HepG2 (cell line): ENCODE data around the gene KDM8. TPM values are rescaled to one million over a fixed set of nuclear protein-coding genes. Genes with fewer than 3 reads are reported as not detected.

Source experiments
- ATM ChIP-seq: fragments of 450-650 bp; IDR thresholded peaks from 2 replicates; pipeline ENCODE4 v1.7.1; 2017; ENCODE audit warnings: mild to moderate bottlenecking, borderline replicate concordance
- CBX2 ChIP-seq, 2 experiments: fragments of 200-600 bp in 1 of 2; sonication (generic); formaldehyde crosslinking in 1 of 2; IDR thresholded peaks; 2 replicates each; pipeline versions ENCODE4 v1.7.0 to v1.8.1; 2018 to 2022; ENCODE audit warnings: low read depth in 2 of 2, low read length in 1 of 2, mild to moderate bottlenecking in 1 of 2, missing genetic modification reagents in 1 of 2
- ELF1 ChIP-seq: sonication (generic); formaldehyde crosslinking; IDR thresholded peaks from 2 replicates; pipeline ENCODE4 v1.4.0; 2020; ENCODE audit warnings: missing genetic modification reagents
- EZH2 ChIP-seq: conservative IDR thresholded peaks from 2 replicates; pipeline ENCODE4 v1.6.1; 2012; ENCODE audit warnings: mild to moderate bottlenecking, low read depth, low read length, moderate library complexity
- JDP2 ChIP-seq: sonication (generic); formaldehyde crosslinking; IDR thresholded peaks from 2 replicates; pipeline ENCODE4 v1.8.1; 2022; ENCODE audit warnings: missing genetic modification reagents, borderline replicate concordance
- MLX ChIP-seq: IDR thresholded peaks from 2 replicates; pipeline ENCODE4 v1.6.1; 2016
- SIX4 ChIP-seq: sonication (generic); formaldehyde crosslinking; IDR thresholded peaks from 2 replicates; pipeline ENCODE4 v1.4.0; 2020; ENCODE audit warnings: missing genetic modification reagents
- SRSF9 ChIP-seq: fragments of 200-400 bp; formaldehyde crosslinking; IDR thresholded peaks from 2 replicates; pipeline ENCODE4 v1.6.1; 2018; ENCODE audit warnings: borderline replicate concordance, mild to moderate bottlenecking, low read depth, low read length; ENCODE audit not compliant: insufficient read depth, poor library complexity, severe bottlenecking
- STAT6 ChIP-seq: sonication (generic); formaldehyde crosslinking; IDR thresholded peaks from 2 replicates; pipeline ENCODE4 v1.4.0; 2020; ENCODE audit warnings: missing genetic modification reagents, mild to moderate bottlenecking, borderline replicate concordance
- TRIM22 ChIP-seq: fragments of 450-650 bp; IDR thresholded peaks from 2 replicates; pipeline ENCODE4 v1.6.1; 2017
- ZBTB44 ChIP-seq: sonication (generic); formaldehyde crosslinking; IDR thresholded peaks from 2 replicates; pipeline ENCODE4 v1.4.0; 2020; ENCODE audit warnings: missing genetic modification reagents
- ZFP36 ChIP-seq: fragments of 150-350 bp; IDR thresholded peaks from 2 replicates; pipeline ENCODE4 v1.6.1; 2018; ENCODE audit warnings: borderline replicate concordance, low read length, low read depth; ENCODE audit not compliant: partially characterized antibody
- ZMAT5 ChIP-seq: sonication (generic); formaldehyde crosslinking; IDR thresholded peaks from 2 replicates; pipeline ENCODE4 v1.5.0; 2020; ENCODE audit warnings: mild to moderate bottlenecking, low read depth, missing genetic modification reagents, borderline replicate concordance
- ZNF275 ChIP-seq: sonication (generic); formaldehyde crosslinking; IDR thresholded peaks from 2 replicates; pipeline ENCODE4 v1.8.0; 2022; ENCODE audit warnings: missing genetic modification reagents, mild to moderate bottlenecking, inconsistent platforms, borderline replicate concordance
- ZNF451 ChIP-seq: sonication (generic); formaldehyde crosslinking; IDR thresholded peaks from 2 replicates; pipeline ENCODE4 v1.5.0; 2020; ENCODE audit warnings: mild to moderate bottlenecking, missing genetic modification reagents
- ZNF720 ChIP-seq: sonication (generic); formaldehyde crosslinking; IDR thresholded peaks from 2 replicates; pipeline ENCODE4 v1.4.0; 2020; ENCODE audit warnings: missing genetic modification reagents
- ZNF749 ChIP-seq: sonication (generic); formaldehyde crosslinking; IDR thresholded peaks from 2 replicates; pipeline ENCODE4 v1.8.0; 2022; ENCODE audit warnings: mild to moderate bottlenecking, missing genetic modification reagents, moderate library complexity, borderline replicate concordance
- ZNF782 ChIP-seq: sonication (generic); formaldehyde crosslinking; IDR thresholded peaks from 2 replicates; pipeline ENCODE4 v1.4.0; 2020; ENCODE audit warnings: missing genetic modification reagents, mild to moderate bottlenecking, borderline replicate concordance
- ZNF891 ChIP-seq: sonication (generic); formaldehyde crosslinking; IDR thresholded peaks from 2 replicates; pipeline ENCODE4 v1.5.0; 2020; ENCODE audit warnings: mild to moderate bottlenecking, missing genetic modification reagents
- polyA plus RNA-seq, 8 experiments: library from polyadenylated mRNA; depleted of rRNA in 3 of 8; stranded (reverse) in 7 of 8; unstranded in 1 of 8; fragments of >200 nt; fragmentation: Illumina TruSeq in 4 of 8; extraction: Trizol in 4 of 8; gene quantifications; 2 replicates each; pipeline versions ENCODE4 v1.2.1 to v1.2.3, GENCODE V29; 2011 to 2016; ENCODE audit warnings: low read depth in 4 of 8, missing spikeins in 1 of 8, mixed read lengths in 1 of 8; ENCODE audit not compliant: insufficient read depth in 1 of 8
- total RNA-seq, 5 experiments: library from RNA; depleted of rRNA; stranded (reverse); fragments of >200 nt; fragmentation: Illumina TruSeq; extraction: Trizol; gene quantifications; 2 replicates each; pipeline ENCODE4 v1.2.3, GENCODE V29; 2016; ENCODE audit warnings: low read depth in 1 of 5

Gene KDM8
- total and polyA plus RNA-seq, 2 of the 13 experiments (the other 11 are each of a cell fraction or from before 2014, with no cell fraction given): 3.3 to 8.6 TPM

GRCh38 chr16:27214084-27214961 lies 11.0 kb downstream of the KDM8 start (continued):
- TF ChIP-seq ZBTB44 (CRISPR knock-in tag) (no peak), ZNF782 (CRISPR knock-in tag) (no peak), JDP2 (CRISPR knock-in tag) (no peak), SRSF9 (no peak), MLX (CRISPR knock-in tag) (peak; percentile 38; the same call in 1 of the 2 replicates), STAT6 (CRISPR knock-in tag) (peak; percentile 58; the same call in 1 of the 2 replicates), ZMAT5 (CRISPR knock-in tag) (no peak), ATM (no peak), SIX4 (CRISPR knock-in tag) (no peak), ZNF275 (CRISPR knock-in tag) (no peak), ELF1 (CRISPR knock-in tag) (no peak), TRIM22 (no peak), ZNF720 (no peak), ZNF749 (no peak), ZFP36 (peak; percentile 20), CBX2 (IDR thresholded peaks at IDR 0.05; ENCODE audit: low read depth, low read length) (no peak), CBX2 (CRISPR knock-in tag; IDR thresholded peaks at IDR 0.05; ENCODE audit: low read depth) (no peak), EZH2 (no peak), ZNF891 (CRISPR knock-in tag) (no peak), ZNF451 (CRISPR knock-in tag) (no peak)
